ENCODE data around the gene NSUN2. TPM values are rescaled to one million over a fixed set of nuclear protein-coding genes. Genes with fewer than 3 reads are reported as not detected.

Gene NSUN2
- total and polyA plus RNA-seq, 2 of the 4 experiments (the other 2 are of a cell fraction), result 51.1 to 61.1 TPM

DNA sequence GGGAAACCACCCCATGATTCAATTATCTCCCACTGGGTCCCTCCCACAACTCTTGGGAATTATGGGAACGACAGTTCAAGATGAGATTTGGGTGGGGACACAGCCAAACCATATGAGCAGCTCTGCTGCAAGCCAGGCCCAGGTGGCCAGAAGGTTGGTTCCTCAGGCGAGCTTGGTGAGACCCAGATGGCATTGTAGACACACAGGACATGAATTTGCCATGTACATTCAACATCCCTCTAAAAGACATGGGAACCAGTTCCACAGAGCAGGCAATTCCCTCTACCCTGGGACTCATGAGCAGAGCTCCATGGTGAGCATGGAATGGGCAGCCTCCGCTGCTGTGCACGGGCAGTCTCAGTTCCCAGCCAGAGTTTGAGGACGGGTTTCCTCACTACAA lies 53.3 kb downstream of the NSUN2 start:
- Histone ChIP-seq H3K27me3 (ENCODE audit: control insufficient read depth, insufficient read depth, low read length) (peaks cover 36% of the 10 kb centered on the region), H3K4me3 (ENCODE audit: insufficient read depth, low read depth, low read length) (no peak overlapping the region), H3K9me3 (ENCODE audit: control insufficient read depth, insufficient read depth, low read length) (no peaks in the 10 kb centered on the region), H2BK5ac (ENCODE audit: low read depth, low read length, poor library complexity, severe bottlenecking) (no peak overlapping the region), H3K4me1 (ENCODE audit: control insufficient read depth, insufficient read depth, low read length) (peaks cover 5% of the 10 kb centered on the region; the same call in 1 of the 2 replicates), H2BK20ac (ENCODE audit: low read depth, low read length) (no peak overlapping the region), H3K9me1 (ENCODE audit: insufficient read depth, low read length) (no peaks in the 10 kb centered on the region), H3K36me3 (ENCODE audit: control insufficient read depth, insufficient read depth, low read length) (no peaks in the 10 kb centered on the region), H4K91ac (ENCODE audit: insufficient read depth, low read depth, low read length) (no peak overlapping the region), H3K56ac (ENCODE audit: extremely low read depth, insufficient read depth, low read length) (no peak overlapping the region), H3K9ac (ENCODE audit: low read depth, low read length) (no peak overlapping the region), H2AFZ (replicated peaks; ENCODE audit: low read length, poor library complexity) (no peak overlapping the region), H3K23ac (ENCODE audit: low read depth, low read length) (no peak overlapping the region), H2BK120ac (ENCODE audit: low read depth, low read length) (no peak overlapping the region), H3K4ac (ENCODE audit: low read depth, low read length) (no peak overlapping the region), H2BK15ac (ENCODE audit: low read depth, low read length) (no peak overlapping the region), H4K8ac (ENCODE audit: low read depth in 2 of 2, low read length in 2 of 2) (no peak overlapping the region), H3K4me2 (ENCODE audit: low read depth, low read length) (no peak overlapping the region), H2AK9ac (replicated peaks; ENCODE audit: low read depth, low read length, poor library complexity) (no peak overlapping the region), H3K79me1 (ENCODE audit: low read depth in 1 of 2, low read length in 2 of 2) (no peaks in the 10 kb centered on the region), H3K18ac (ENCODE audit: low read depth, low read length) (no peak overlapping the region), H4K5ac (ENCODE audit: low read depth, low read length) (no peak overlapping the region), H2AK5ac (ENCODE audit: low read depth, low read length) (no peak overlapping the region), H3K27ac (ENCODE audit: insufficient read depth, low read length) (no peak overlapping the region), H3K14ac (replicated peaks; ENCODE audit: low read depth, low read length) (no peak overlapping the region), H4K20me1 (ENCODE audit: insufficient read depth, low read length) (no peaks in the 10 kb centered on the region)
- POLR2A ChIA-PET (ENCODE audit: unreplicated experiment), result no interaction called here
- no peak for DNase-seq
- dilution Hi-C loops (cut with HindIII; ENCODE audit: low sequenced_read_pairs, unreplicated experiment), result no loop called here
- in situ Hi-C loops (cut with MboI; ENCODE audit: low sequenced_read_pairs), result loop anchor here (5.0 kb wide), 1 partner anchor 1082 kb away; no protein-coding TSS in a partner anchor
- TF ChIP-seq RAD21 (IDR thresholded peaks at IDR 0.05; ENCODE audit: low read length) (no peak), FOS (IDR thresholded peaks at IDR 0.05; ENCODE audit: low read depth, low read length) (no peak), MXI1 (IDR thresholded peaks at IDR 0.05; ENCODE audit: borderline replicate concordance, low read depth, low read length) (no peak), CHD1 (IDR thresholded peaks at IDR 0.05; ENCODE audit: low read depth, low read length) (no peak), CEBPB (IDR thresholded peaks at IDR 0.05; ENCODE audit: low read depth, low read length) (no peak), MAZ (IDR thresholded peaks at IDR 0.05; ENCODE audit: borderline replicate concordance, low read depth, low read length) (no peak), NFE2L2 (IDR thresholded peaks at IDR 0.05; ENCODE audit: low read depth, low read length) (no peak), POLR2A (IDR thresholded peaks at IDR 0.05; ENCODE audit: low read depth, low read length) (no peak), BHLHE40 (IDR thresholded peaks at IDR 0.05; ENCODE audit: low read depth, low read length) (no peak), RFX5 (IDR thresholded peaks at IDR 0.05; ENCODE audit: low read depth, low read length) (no peak), RCOR1 (IDR thresholded peaks at IDR 0.05; ENCODE audit: insufficient replicate concordance, low read length) (no peak)
- TF ChIP-seq, protein P1, sequence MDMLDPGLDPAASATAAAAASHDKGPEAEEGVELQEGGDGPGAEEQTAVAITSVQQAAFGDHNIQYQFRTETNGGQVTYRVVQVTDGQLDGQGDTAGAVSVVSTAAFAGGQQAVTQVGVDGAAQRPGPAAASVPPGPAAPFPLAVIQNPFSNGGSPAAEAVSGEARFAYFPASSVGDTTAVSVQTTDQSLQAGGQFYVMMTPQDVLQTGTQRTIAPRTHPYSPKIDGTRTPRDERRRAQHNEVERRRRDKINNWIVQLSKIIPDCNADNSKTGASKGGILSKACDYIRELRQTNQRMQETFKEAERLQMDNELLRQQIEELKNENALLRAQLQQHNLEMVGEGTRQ (IDR thresholded peaks at IDR 0.05; ENCODE audit: low read depth, low read length), result no peak
- TF ChIP-seq, protein P2, sequence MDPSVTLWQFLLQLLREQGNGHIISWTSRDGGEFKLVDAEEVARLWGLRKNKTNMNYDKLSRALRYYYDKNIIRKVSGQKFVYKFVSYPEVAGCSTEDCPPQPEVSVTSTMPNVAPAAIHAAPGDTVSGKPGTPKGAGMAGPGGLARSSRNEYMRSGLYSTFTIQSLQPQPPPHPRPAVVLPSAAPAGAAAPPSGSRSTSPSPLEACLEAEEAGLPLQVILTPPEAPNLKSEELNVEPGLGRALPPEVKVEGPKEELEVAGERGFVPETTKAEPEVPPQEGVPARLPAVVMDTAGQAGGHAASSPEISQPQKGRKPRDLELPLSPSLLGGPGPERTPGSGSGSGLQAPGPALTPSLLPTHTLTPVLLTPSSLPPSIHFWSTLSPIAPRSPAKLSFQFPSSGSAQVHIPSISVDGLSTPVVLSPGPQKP (IDR thresholded peaks at IDR 0.05; ENCODE audit: borderline replicate concordance, low read depth, low read length), result no peak
- TF ChIP-seq, protein P3, sequence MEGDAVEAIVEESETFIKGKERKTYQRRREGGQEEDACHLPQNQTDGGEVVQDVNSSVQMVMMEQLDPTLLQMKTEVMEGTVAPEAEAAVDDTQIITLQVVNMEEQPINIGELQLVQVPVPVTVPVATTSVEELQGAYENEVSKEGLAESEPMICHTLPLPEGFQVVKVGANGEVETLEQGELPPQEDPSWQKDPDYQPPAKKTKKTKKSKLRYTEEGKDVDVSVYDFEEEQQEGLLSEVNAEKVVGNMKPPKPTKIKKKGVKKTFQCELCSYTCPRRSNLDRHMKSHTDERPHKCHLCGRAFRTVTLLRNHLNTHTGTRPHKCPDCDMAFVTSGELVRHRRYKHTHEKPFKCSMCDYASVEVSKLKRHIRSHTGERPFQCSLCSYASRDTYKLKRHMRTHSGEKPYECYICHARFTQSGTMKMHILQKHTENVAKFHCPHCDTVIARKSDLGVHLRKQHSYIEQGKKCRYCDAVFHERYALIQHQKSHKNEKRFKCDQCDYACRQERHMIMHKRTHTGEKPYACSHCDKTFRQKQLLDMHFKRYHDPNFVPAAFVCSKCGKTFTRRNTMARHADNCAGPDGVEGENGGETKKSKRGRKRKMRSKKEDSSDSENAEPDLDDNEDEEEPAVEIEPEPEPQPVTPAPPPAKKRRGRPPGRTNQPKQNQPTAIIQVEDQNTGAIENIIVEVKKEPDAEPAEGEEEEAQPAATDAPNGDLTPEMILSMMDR (conservative IDR thresholded peaks at IDR 0.05; ENCODE audit: low read depth, low read length), result no peak
- intact Hi-C loops (cut with micrococcal nuclease), result no loop called here
- CTCF ChIA-PET, result no interaction called here
- ATAC-seq (ENCODE audit: low read depth), result no peak
- WGBS, 2 experiments (ENCODE audit: extremely low coverage in 2 of 2, insufficient read length in 1 of 2), result 47% methylated on average over 3 of the region's 5 CpGs; no CpG with 5 or more reads in 1 of the 2 experiments
- BruUV-seq (replicated peaks), result no TSS peak
